Embryonic facial prominence (tissue), 1 donor: ENCODE results near the gene CALHM3.

ENCODE experiments used
- DNase-seq: peaks from one replicate; pipeline ENCODE4 v3.0.0-alpha.2; 2016; ENCODE audit errors: extremely low spot score

The CALHM3 gene

GRCh38 chr10:103474077-103474476 lies 5.0 kb downstream of the CALHM3 start:
- no peak for DNase-seq

GRCh38 chr10:103473261-103473671 lies 5.8 kb downstream of the CALHM3 start:
- DNase-seq, result no peak

- no peak for DNase-seq
These were observed 7.0 kb downstream of the CALHM3 start for GRCh38 chr10:103472005-103472404.

GRCh38 chr10:103470761-103471653 lies 8.0 kb downstream of the CALHM3 start:
- DNase-seq, result no peak

GRCh38 chr10:103469201-103469600 lies 9.8 kb downstream of the CALHM3 start:
- no peak for DNase-seq

- DNase-seq, result no peak
These were observed 11.6 kb downstream of the CALHM3 start for GRCh38 chr10:103467406-103467805.

GRCh38 chr10:103466734-103467133 lies 12.3 kb downstream of the CALHM3 start:
- DNase-seq, result no peak

GRCh38 chr10:103465411-103466179 lies 13.4 kb downstream of the CALHM3 start:
- no peak for DNase-seq

- DNase-seq, result no peak
These were observed 15.5 kb downstream of the CALHM3 start for GRCh38 chr10:103463499-103463898.

- no peak for DNase-seq
These were observed 19.4 kb downstream of the CALHM3 start for GRCh38 chr10:103459615-103460014.

- no peak for DNase-seq
These were observed 20.3 kb downstream of the CALHM3 start, which contains the start of gene CALHM1 for GRCh38 chr10:103458720-103459119. Gene CALHM1, minus strand, starts transcription at chr10:103458900. Its CDS starts 149 bp downstream, at chr10:103458751.

GRCh38 chr10:103457896-103458583 lies 21.0 kb downstream of the CALHM3 start:
- DNase-seq, result no peak

GRCh38 chr10:103457176-103457712 lies 21.8 kb downstream of the CALHM3 start:
- no peak for DNase-seq

- DNase-seq, result no peak
These were observed 22.9 kb downstream of the CALHM3 start for GRCh38 chr10:103456074-103456660.

- DNase-seq, result no peak
These were observed 23.8 kb downstream of the CALHM3 start for GRCh38 chr10:103455235-103455634.

- DNase-seq, result no peak
These were observed 25.0 kb downstream of the CALHM3 start for GRCh38 chr10:103454026-103454425.

- DNase-seq, result no peak
These were observed 26.4 kb downstream of the CALHM3 start for GRCh38 chr10:103452506-103453230.

GRCh38 chr10:103451831-103452505 lies 27.1 kb downstream of the CALHM3 start, which contains the start of gene CALHM2:
Gene CALHM2, minus strand, starts transcription at chr10:103452370. Its CDS starts 2,429 bp downstream, at chr10:103449941.
- peak; percentile 57 for DNase-seq

- no peak for DNase-seq
These were observed 27.8 kb downstream of the CALHM3 start for GRCh38 chr10:103451091-103451813.
